Smooth muscle cell of bladder (primary cell): ENCODE data around the gene CDR2L. TPM values are rescaled to one million over a fixed set of nuclear protein-coding genes. Genes with fewer than 3 reads are reported as not detected.

ENCODE experiments used
- total RNA-seq: library from RNA; depleted of rRNA; stranded (reverse); fragments of >200 nt; gene quantifications from 2 replicates; pipeline ENCODE4 v1.2.3, GENCODE V29; 2014

CDR2L gene
- 7.4 and 10.9 TPM in 2 replicates for total RNA-seq

DNA sequence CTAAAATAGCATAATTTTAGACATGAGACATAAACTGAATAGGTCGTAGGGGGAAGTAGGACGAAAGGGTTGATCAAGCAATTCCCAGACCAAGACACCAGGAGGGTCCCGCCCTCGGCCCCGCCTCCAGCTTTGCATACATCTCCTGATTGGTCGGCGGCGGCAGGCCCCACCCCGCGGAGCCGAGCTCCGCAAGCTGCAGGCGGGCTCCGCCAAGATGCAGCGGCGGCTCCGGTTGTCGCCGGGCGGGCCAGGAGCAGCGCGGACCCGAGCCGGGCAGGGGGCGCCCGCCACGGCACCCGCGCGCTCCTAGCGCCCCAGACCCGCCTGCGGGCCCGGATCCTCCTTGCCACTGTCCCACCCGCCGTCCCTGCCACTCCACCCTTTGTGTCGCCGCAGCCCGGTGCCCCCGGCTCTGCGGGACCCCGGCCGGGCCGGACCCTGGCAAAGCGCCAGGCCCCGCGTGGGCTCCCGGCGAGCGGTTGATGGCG, at the start of gene CDR2L:
TSS of gene CDR2L (plus strand) at position 215 of the 491 bp plus-strand sequence. CDS start 412 bp downstream, outside the sequence.

DNA sequence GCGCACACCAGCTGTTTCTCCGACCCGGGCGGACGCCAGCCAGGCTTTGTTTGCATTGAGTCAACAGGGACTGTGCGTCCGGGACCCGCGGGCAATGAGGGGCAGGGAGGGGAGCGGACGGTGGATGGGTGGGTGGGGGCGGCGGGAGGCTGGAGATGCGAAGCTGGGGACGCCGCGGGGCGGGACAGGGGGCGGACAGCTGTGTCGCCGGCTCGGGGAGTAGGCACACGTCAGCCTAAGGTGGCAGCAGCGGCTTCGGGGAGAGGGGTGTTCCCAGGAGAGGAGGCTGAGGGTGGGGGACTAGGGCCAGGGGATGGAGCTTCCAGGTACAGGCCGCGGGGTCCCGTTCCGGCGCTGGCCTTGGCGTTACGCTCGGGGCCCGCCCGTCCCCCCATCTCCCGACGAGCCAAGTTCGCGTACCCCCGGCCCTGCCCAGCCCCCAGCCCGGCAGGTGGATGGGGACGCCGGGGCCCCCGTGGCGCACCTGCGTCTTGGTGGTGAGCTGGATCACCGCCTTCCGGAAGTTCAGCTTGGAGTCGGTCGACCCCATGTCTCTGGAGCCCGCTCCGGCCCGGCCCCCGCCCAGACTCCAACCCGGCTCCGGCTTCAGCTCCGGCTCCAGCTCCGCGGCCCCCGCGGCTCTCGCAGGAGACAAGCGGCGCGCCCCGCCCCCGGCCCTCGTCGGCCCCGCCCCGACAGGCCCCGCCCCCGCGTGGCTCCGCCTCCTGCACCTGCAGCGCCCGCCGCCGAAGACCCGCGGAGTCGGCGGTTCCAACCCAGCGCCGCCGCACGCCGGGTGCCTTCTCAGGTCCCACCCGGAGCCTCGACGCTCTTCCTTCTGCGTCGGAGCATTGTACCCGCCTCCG, 15.1 kb upstream of the CDR2L start, which contains the start of gene HID1:
TSS of gene HID1 (minus strand) at position 653 of the 866 bp plus-strand sequence. CDS start at position 550, 103 bp downstream.

DNA sequence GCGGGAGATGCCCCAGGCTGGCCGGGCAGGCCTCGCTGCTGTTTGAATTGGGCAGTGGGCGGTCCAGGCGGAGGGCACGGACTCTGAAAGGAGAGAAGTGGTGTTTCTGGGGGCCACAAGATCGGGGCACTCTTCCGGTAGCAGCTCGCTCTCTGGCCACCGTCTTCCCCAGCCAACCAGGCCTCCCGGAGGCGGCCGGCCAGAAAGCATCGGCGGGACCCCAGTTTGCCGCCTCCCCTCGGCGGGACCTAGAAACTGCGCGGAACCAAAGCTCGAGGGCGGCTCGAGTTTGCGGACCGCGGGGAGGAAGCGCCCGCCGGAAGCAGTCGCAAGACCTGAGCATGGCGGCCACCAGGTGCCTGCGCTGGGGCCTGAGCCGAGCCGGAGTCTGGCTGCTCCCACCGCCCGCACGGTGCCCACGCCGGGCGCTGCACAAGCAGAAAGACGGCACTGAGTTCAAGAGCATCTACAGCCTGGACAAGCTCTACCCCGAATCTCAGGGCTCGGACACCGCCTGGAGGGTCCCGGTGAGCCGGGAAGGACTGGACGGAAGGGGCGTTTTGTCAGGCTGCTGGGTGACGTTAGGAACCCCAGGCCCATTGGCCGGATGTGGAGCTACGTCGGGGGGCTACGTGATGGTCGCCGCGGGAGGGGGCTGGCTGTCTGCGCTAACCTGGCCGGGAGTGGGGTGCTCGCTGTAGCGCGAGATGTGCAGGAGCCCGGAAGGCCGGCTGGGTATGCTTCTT, 25.1 kb downstream of the CDR2L start, which contains the start of gene MRPL58:
TSS of gene MRPL58 (plus strand) at position 325 of the 746 bp plus-strand sequence. CDS start at position 342, 17 bp downstream.

DNA sequence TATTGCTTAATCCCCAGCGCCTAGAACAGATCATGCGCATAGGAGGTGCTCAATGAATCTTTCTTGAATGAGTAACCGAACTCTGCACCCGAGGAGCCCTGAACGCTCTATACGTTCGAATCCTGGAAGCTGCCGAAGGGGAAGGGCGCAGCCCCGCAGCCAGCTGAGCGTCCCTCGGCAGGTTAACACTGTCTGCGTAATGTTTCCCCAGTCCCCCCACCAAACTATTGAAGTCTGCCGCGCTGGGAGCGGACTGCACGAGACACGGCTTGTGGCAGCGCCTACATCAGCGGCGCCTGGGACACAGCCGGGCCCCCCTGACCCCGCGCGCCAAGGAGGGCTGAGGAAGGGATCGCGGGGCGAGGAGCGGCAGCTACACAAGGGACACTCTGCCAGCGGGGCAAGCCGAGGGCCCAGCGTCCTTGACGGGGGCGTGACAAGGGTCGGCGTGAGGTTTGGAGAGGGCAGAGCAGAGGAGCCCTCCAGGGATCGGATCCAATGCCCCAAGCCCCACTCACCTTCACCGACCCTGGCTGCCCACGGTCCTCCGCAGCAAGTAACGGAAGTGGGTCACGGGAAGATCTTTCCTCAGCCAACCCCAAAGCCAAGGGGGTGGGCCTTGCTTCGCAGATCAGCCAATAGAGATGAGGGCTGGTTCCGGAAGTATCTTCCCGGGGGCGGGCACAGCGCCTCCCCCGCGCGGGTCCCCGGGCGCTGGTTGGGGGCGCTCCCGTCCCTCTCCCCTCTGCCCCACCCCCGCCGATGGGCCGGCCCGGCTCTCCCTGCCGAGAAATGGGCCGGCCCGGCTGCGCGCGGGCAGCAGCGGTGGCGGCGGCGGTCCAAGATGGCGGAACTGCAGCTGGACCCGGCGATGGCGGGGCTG, 59.2 kb downstream of the CDR2L start, which contains the start of the genes ATP5PD and KCTD2:
TSS of gene ATP5PD (minus strand) at position 563 of the 883 bp plus-strand sequence. CDS start 4,319 bp downstream, outside the sequence.
TSS of gene KCTD2 (plus strand) at position 819 of the 883 bp plus-strand sequence. CDS start at position 845, 26 bp downstream.

Other genes starting within 250 kb of the CDR2L start
- 4.3 and 5.4 TPM in 2 replicates for gene NHERF1, start 239.0 kb upstream of the CDR2L start, total RNA-seq
- gene NAT9, start 211.3 kb upstream of the CDR2L start, total RNA-seq = 34.6 and 44.1 TPM in 2 replicates
- under 0.01 and 0.28 TPM in 2 replicates for gene GRIN2C, start 127.7 kb upstream of the CDR2L start, total RNA-seq
- gene FDXR, start 114.6 kb upstream of the CDR2L start, total RNA-seq = 38.4 and 45.8 TPM in 2 replicates
- not detected in 2 replicates for gene FADS6, start 94.0 kb upstream of the CDR2L start, total RNA-seq
- gene USH1G, start 64.4 kb upstream of the CDR2L start, total RNA-seq = under 0.01 TPM in 1 of 2 replicates, not detected in the other
- not detected in 2 replicates for gene OTOP2, start 63.4 kb upstream of the CDR2L start, total RNA-seq
- gene OTOP3, start 51.7 kb upstream of the CDR2L start, total RNA-seq = not detected in 2 replicates
- 0.28 TPM in 2 replicates for gene HID1, start 14.9 kb upstream of the CDR2L start, total RNA-seq
- gene MRPL58, start 25.0 kb downstream of the CDR2L start, total RNA-seq = 31.2 and 32.7 TPM in 2 replicates
- 365 and 394 TPM in 2 replicates for gene ATP5PD, start 59.3 kb downstream of the CDR2L start, total RNA-seq
- gene KCTD2, start 59.6 kb downstream of the CDR2L start, total RNA-seq = 9.8 and 16.1 TPM in 2 replicates
- 6.1 and 11.0 TPM in 2 replicates for gene SLC16A5, start 100.3 kb downstream of the CDR2L start, total RNA-seq
- 2.1 and 2.2 TPM in 2 replicates for gene ARMC7, start 122.3 kb downstream of the CDR2L start, total RNA-seq
- 19.6 and 51.6 TPM in 2 replicates for gene NT5C, start 144.1 kb downstream of the CDR2L start, total RNA-seq
- gene JPT1, start 166.9 kb downstream of the CDR2L start, total RNA-seq = 40.0 and 49.9 TPM in 2 replicates
- 102 and 140 TPM in 2 replicates for gene SUMO2, start 195.3 kb downstream of the CDR2L start, total RNA-seq
- gene NUP85, start 218.0 kb downstream of the CDR2L start, total RNA-seq = 18.9 and 23.6 TPM in 2 replicates